Activated T-helper 2 cell treated with anti-CD3 and anti-CD28 coated beads, Interferon-gamma antibody, Interleukin-2, Interleukin-4, amounts not matched to agents 10 μg/mL and 5 μg/mL and 100 μg/mL, durations not matched to agents 14 hours and 24 hours and 36 hours (primary cell): ENCODE measurements around the gene NEU3. TPM values are rescaled to one million over a fixed set of nuclear protein-coding genes. Genes with fewer than 3 reads are reported as not detected.
"Not testable (repeated sequence)": the region's sequence is repeated elsewhere in the genome, so short reads cannot be mapped to it uniquely, and the experiment has no call there.

Experiments
- DNase-seq: peaks from one replicate; pipeline ENCODE4 v3.0.0; 2021; ENCODE audit warnings: low spot score
- H3K27ac Mint-ChIP-seq: one replicate; pipeline ENCODE4 v1.8.0; 2021; ENCODE audit warnings: mixed read lengths
- H3K27me3 Mint-ChIP-seq: one replicate; pipeline ENCODE4 v1.8.0; 2021; ENCODE audit warnings: low read depth, mixed read lengths
- H3K36me3 Mint-ChIP-seq: one replicate; pipeline ENCODE4 v1.8.0; 2021; ENCODE audit warnings: low read depth, mixed read lengths
- H3K4me1 Mint-ChIP-seq: one replicate; pipeline ENCODE4 v1.8.0; 2021; ENCODE audit warnings: low read depth, mixed read lengths
- H3K4me3 Mint-ChIP-seq: one replicate; pipeline ENCODE4 v1.8.0; 2021; ENCODE audit warnings: low read depth, mild to moderate bottlenecking, moderate library complexity, mixed read lengths
- H3K9me3 Mint-ChIP-seq: one replicate; pipeline ENCODE4 v1.8.0; 2021; ENCODE audit warnings: mixed read lengths
- intact Hi-C: fragments of 100-400 bp; cut with micrococcal nuclease; formaldehyde crosslinking; loops from one replicate; pipeline ENCODE4 v1.15.1; 2023
- total RNA-seq: library from RNA; stranded (reverse); gene quantifications from 2 replicates; pipeline ENCODE4 v1.2.3, GENCODE V29; 2022

Gene NEU3
- total RNA-seq, 1 donor from 2014 or later: 16.5 TPM

DNA sequence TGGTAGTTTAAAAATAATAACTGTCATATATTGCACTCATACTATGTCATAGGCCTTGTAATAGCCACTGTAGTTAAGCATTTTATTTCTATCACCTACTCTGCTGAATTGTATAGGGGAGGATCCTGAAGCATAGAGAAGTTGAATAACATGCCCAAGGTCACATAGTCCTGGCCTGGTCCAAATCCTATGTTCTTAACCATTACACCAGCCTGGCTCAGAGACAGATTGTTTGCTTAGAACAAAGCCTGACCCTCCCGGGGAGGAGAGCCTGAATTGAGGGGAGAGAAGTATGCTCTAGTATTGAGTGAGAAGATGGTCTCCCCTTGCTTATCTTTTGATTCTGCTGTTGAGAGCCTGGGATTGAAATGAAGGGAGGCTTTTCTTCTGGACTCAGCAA lies 2.2 kb downstream of the NEU3 start:
- Mint-ChIP-seq H3K4me1 (peaks cover 28% of the 10 kb centered on the region), H3K27ac (no peak overlapping the region), H3K27me3 (no peaks in the 10 kb centered on the region), H3K36me3 (peaks cover 31% of the 10 kb centered on the region), H3K9me3 (no peaks in the 10 kb centered on the region), H3K4me3 (peak overlapping the region; percentile 31)
- intact Hi-C loops: no loop called here
- no peak for DNase-seq

DNA sequence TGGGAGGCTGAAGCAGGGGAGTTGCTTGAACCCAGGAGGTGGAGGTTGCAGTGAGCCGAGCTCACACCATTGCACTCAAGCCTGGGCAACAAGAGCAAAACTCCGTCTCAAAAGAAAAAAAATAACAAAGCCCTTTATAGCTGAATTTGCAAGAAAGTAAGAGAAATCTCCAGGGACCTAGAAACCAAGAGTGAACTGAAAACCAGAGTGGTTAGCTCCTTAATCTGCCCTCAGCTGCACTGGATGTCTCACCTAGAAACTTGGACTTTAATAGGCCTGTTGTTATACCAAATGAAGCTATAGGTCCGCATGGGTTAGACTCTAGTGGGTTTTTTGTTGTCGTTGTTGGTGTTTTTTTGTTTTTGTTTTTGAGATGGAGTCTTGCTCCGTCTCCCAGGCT lies 4.1 kb downstream of the NEU3 start:
- Mint-ChIP-seq H3K4me3 (no peak overlapping the region), H3K27me3 (no peaks in the 10 kb centered on the region), H3K9me3 (no peaks in the 10 kb centered on the region), H3K36me3 (peaks cover 44% of the 10 kb centered on the region), H3K27ac (no peak overlapping the region), H3K4me1 (peaks cover 28% of the 10 kb centered on the region)
- no peak for DNase-seq
- intact Hi-C loops: no loop called here

GRCh38 chr11:75000975-75001354 lies 12.2 kb downstream of the NEU3 start:
- intact Hi-C loops: loop anchor here (10.0 kb wide), 1 partner anchor 64 kb away; no protein-coding TSS in a partner anchor
- no peaks in the 10 kb centered on the region for H3K27me3 Mint-ChIP-seq
- peaks cover 56% of the 10 kb centered on the region for H3K36me3 Mint-ChIP-seq

DNA sequence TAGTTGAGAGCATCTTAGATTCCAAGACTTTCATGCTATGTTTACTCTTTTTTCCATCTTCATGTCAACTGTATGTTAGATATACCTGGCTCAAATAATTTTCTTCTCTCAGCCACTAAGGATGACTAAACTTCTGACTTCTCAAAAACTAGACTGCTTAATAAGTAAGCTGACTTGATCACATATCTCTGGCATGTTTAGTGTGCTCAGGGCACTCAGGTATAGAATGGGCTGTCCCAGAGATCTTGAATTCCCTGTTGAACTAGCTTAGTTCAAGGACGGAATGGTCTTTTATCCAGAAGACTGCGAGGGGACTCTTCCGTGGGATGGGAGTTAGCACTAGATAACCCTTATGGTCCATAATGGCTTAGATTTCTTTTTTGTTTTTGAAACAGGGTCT lies 13.0 kb downstream of the NEU3 start:
- Mint-ChIP-seq H3K9me3 (no peaks in the 10 kb centered on the region), H3K36me3 (peaks cover 56% of the 10 kb centered on the region), H3K4me3 (no peak overlapping the region), H3K27ac (no peak overlapping the region), H3K4me1 (peaks cover 19% of the 10 kb centered on the region), H3K27me3 (no peaks in the 10 kb centered on the region)
- no peak for DNase-seq
- intact Hi-C loops: loop anchor here (10.0 kb wide), 1 partner anchor 63 kb away; no protein-coding TSS in a partner anchor

More at GRCh38 chr11:75000975-75001354, 12.2 kb downstream of the NEU3 start:
- peaks cover 19% of the 10 kb centered on the region for H3K4me1 Mint-ChIP-seq
- no peak overlapping the region for H3K27ac Mint-ChIP-seq
- H3K4me3 Mint-ChIP-seq: no peak overlapping the region
- no peaks in the 10 kb centered on the region for H3K9me3 Mint-ChIP-seq
- no peak for DNase-seq

GRCh38 chr11:75002516-75002915 lies 13.8 kb downstream of the NEU3 start:
- peaks cover 59% of the 10 kb centered on the region for H3K36me3 Mint-ChIP-seq
- intact Hi-C loops: loop anchor here (10.0 kb wide), 1 partner anchor 62 kb away; no protein-coding TSS in a partner anchor

GRCh38 chr11:75004215-75004614 lies 15.5 kb downstream of the NEU3 start:
- H3K4me1 Mint-ChIP-seq: peaks cover 14% of the 10 kb centered on the region
- DNase-seq: no peak
- intact Hi-C loops: loop anchor here (10.0 kb wide), 1 partner anchor 61 kb away; no protein-coding TSS in a partner anchor
- peaks cover 52% of the 10 kb centered on the region for H3K36me3 Mint-ChIP-seq
- H3K27ac Mint-ChIP-seq: no peak overlapping the region
- no peak overlapping the region for H3K4me3 Mint-ChIP-seq
- H3K27me3 Mint-ChIP-seq: no peaks in the 10 kb centered on the region
- H3K9me3 Mint-ChIP-seq: no peaks in the 10 kb centered on the region

More at GRCh38 chr11:75002516-75002915, 13.8 kb downstream of the NEU3 start:
- Mint-ChIP-seq H3K4me1 (peaks cover 19% of the 10 kb centered on the region), H3K4me3 (no peak overlapping the region), H3K27me3 (no peaks in the 10 kb centered on the region), H3K27ac (no peak overlapping the region), H3K9me3 (no peaks in the 10 kb centered on the region)
- no peak for DNase-seq

DNA sequence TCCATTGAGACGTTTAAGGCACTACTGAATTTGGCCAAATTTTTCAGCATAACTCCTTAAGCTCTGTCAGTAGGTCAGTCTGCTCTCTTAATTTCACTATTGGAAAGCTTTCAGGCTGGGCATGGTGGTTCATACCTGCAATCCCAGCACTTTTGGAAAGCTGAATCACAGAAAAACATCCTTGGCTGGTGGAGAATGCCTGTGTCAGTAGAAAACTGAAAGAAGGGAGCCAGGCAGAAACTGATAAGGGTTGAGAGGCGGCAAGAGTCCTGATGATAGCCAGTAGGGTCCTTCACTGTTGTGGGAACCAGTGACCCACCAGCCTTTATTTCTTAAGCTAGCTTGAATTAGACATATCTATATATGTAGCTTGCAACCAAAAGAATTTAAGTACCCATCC lies 22.6 kb downstream of the NEU3 start:
- H3K4me1 Mint-ChIP-seq: peaks cover 3% of the 10 kb centered on the region
- no peaks in the 10 kb centered on the region for H3K27me3 Mint-ChIP-seq
- no peak overlapping the region for H3K4me3 Mint-ChIP-seq
- no peak overlapping the region for H3K27ac Mint-ChIP-seq
- no peaks in the 10 kb centered on the region for H3K9me3 Mint-ChIP-seq
- H3K36me3 Mint-ChIP-seq: peaks cover 36% of the 10 kb centered on the region
- no peak for DNase-seq
- intact Hi-C loops: no loop called here

DNA sequence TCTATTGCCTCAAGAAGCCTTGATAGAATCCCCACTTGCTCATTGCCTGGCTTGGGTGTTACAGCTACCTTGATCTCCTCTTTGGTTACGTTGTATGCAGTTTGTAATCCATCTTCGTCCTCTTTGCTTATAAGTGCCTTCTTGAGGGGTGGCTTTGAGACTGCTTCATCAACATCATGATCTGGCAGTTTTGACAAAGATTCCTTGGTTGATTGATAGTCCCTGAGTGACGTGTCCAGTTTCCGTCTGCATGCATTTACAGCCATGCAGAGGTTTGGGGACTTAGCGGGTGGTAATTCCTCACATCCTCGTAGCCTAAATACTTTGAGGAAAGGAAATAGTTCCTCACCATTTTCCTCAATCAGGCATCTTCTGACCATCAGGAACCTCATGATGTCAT lies 23.1 kb downstream of the NEU3 start:
- Mint-ChIP-seq H3K4me3 (no peak overlapping the region), H3K27ac (no peak overlapping the region), H3K27me3 (no peaks in the 10 kb centered on the region), H3K9me3 (no peaks in the 10 kb centered on the region), H3K4me1 (peaks cover 3% of the 10 kb centered on the region), H3K36me3 (peaks cover 32% of the 10 kb centered on the region)
- intact Hi-C loops: no loop called here
- DNase-seq: no peak

DNA sequence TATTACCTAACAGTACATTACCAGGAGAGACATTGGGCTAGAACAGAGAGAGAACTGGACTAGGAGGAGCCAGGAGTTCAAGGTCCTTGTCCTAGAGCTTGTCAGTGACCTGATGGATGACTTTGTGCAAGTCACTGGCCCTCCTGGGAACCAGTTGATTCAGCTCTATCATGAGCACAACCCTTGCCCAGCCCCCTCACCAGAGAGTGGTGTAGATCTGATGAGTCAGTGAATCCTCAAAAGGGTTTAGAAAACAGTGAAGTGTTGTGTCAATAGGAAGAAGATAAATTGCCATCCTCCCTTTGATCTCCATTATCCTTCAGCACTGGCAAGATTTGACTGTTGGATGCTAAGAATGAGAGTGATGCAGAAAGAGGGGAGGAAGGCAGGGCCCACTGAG lies 24.3 kb downstream of the NEU3 start:
- DNase-seq: no peak
- no peak overlapping the region for H3K4me3 Mint-ChIP-seq
- H3K36me3 Mint-ChIP-seq: peaks cover 25% of the 10 kb centered on the region
- H3K27me3 Mint-ChIP-seq: no peaks in the 10 kb centered on the region
- intact Hi-C loops: no loop called here
- H3K27ac Mint-ChIP-seq: no peak overlapping the region
- H3K9me3 Mint-ChIP-seq: no peaks in the 10 kb centered on the region
- H3K4me1 Mint-ChIP-seq: peaks cover 3% of the 10 kb centered on the region

- peaks cover 29% of the 10 kb centered on the region for H3K36me3 Mint-ChIP-seq
- intact Hi-C loops: no loop called here
- H3K27ac Mint-ChIP-seq: no peak overlapping the region
- no peaks in the 10 kb centered on the region for H3K9me3 Mint-ChIP-seq
- no peaks in the 10 kb centered on the region for H3K27me3 Mint-ChIP-seq
- peaks cover 3% of the 10 kb centered on the region for H3K4me1 Mint-ChIP-seq
- DNase-seq: no peak
- no peak overlapping the region for H3K4me3 Mint-ChIP-seq
Observed at GRCh38 chr11:75014129-75014528, 25.4 kb downstream of the NEU3 start.

- H3K36me3 Mint-ChIP-seq, H3K4me1 Mint-ChIP-seq, intact Hi-C loops, DNase-seq, H3K27ac Mint-ChIP-seq, H3K27me3 Mint-ChIP-seq, H3K4me3 Mint-ChIP-seq, H3K9me3 Mint-ChIP-seq: not testable (repeated sequence)
Observed at GRCh38 chr11:75019200-75019599, 30.5 kb downstream of the NEU3 start.

DNA sequence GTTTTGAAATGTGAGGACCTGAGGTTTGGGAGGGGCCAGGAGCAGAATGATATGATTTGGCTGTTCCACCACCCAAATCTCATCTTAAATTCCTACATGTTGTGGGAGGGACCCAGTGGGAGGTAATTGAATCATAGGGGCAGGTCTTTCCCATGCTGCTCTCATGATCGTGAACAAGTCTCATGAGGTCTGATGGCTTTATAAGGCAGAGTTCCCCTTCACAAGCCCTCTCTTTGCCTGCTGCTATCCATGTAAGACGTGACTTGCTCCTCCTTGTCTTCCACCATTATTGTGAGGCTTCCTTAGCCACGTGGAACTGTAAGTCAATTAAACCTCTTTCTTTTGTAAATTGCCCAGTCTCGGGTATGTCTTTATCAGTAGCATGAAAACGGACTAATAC lies 31.6 kb downstream of the NEU3 start:
- intact Hi-C loops: loop anchor here (5.0 kb wide), 1 partner anchor 187 kb away; no protein-coding TSS in a partner anchor
- DNase-seq, H3K36me3 Mint-ChIP-seq, H3K27me3 Mint-ChIP-seq, H3K27ac Mint-ChIP-seq, H3K4me1 Mint-ChIP-seq, H3K4me3 Mint-ChIP-seq, H3K9me3 Mint-ChIP-seq: not testable (repeated sequence)

- no peak overlapping the region for H3K4me3 Mint-ChIP-seq
- no peaks in the 10 kb centered on the region for H3K9me3 Mint-ChIP-seq
- H3K27me3 Mint-ChIP-seq: no peaks in the 10 kb centered on the region
- H3K27ac Mint-ChIP-seq: no peak overlapping the region
- H3K4me1 Mint-ChIP-seq: peaks cover 1% of the 10 kb centered on the region
- H3K36me3 Mint-ChIP-seq: peaks cover 9% of the 10 kb centered on the region
- intact Hi-C loops: loop anchor here (2.0 to 5.0 kb wide), 2 partner anchors 121 to 185 kb away; no protein-coding TSS in a partner anchor
- no peak for DNase-seq
Observed at GRCh38 chr11:75022296-75022695, 33.6 kb downstream of the NEU3 start.
